ENCODE data around the gene SDC3. TPM values are rescaled to one million over a fixed set of nuclear protein-coding genes. Genes with fewer than 3 reads are reported as not detected.

SDC3 gene
- total RNA-seq (4.4 and 4.6 TPM in 2 replicates), polyA plus RNA-seq (0.10 and 0.30 TPM in 2 replicates), polyA minus RNA-seq (1.00 and 2.0 TPM in 2 replicates)
- total RNA-seq (2013): 0.86 TPM

GRCh38 chr1:30908696-30909364 lies at the start of gene SDC3:
SDC3 (minus strand) TSS chr1:30908758; CDS start chr1:30908586, 172 bp downstream.
- TF ChIP-seq CTCF (IDR thresholded peaks at IDR 0.05): no peak
- TF ChIP-seq EZH2 (IDR thresholded peaks at IDR 0.05; ENCODE audit: borderline replicate concordance, insufficient read depth, low read depth, low read length, poor library complexity, severe bottlenecking): no peak
- Mint-ChIP-seq H3K4me3 (peak within 1 kb of the TSS; percentile 92), H3K27me3 (peaks cover 46% of the 10 kb centered on the region), H3K9me3 (ENCODE audit: insufficient read depth) (no peaks in the 10 kb centered on the region), H3K4me1 (peaks cover 29% of the 10 kb centered on the region), H3K27ac (peak within 1 kb of the TSS; percentile 74)
- ChIA-PET POLR2A (interaction anchor here (1.0 kb wide), 1 partner anchor 108 kb away, joined by 3 read pairs; no protein-coding TSS in a partner anchor), CTCF (interaction anchor here (1.4 to 8.6 kb wide), 4 partner anchors 105 to 189 kb away, joined by 5 to 337 read pairs (median 120); no protein-coding TSS in a partner anchor)
- Histone ChIP-seq H3K4me1 (ENCODE audit: control insufficient read depth in 2 of 2, insufficient read depth in 2 of 2, low read length in 2 of 2) (peaks cover 30 to 31% of the 10 kb centered on the region in 2 donors), H3K4me2 (replicated peaks; ENCODE audit: low read depth, low read length, poor library complexity, severe bottlenecking) (peak within 1 kb of the TSS; percentile 92), H3K79me2 (ENCODE audit: control insufficient read depth, insufficient read depth, low read length) (no peaks in the 10 kb centered on the region), H3K9ac (ENCODE audit: low read length) (peak within 1 kb of the TSS; percentile 61), H3K27ac (ENCODE audit: low read length in 2 of 2) (no peak within 1 kb of the TSS), H4K20me1 (ENCODE audit: control insufficient read depth, insufficient read depth, low read length, poor library complexity, severe bottlenecking) (no peaks in the 10 kb centered on the region), H3K36me3 (replicated peaks in 1 of 2; ENCODE audit: control extremely low read depth in 1 of 2, control insufficient read depth in 1 of 2, extremely low read depth in 1 of 2, insufficient read depth in 2 of 2, low read length in 1 of 2) (no peaks in the 10 kb centered on the region), H2AFZ (ENCODE audit: insufficient read depth, low read depth, low read length, poor library complexity, severe bottlenecking) (peak within 1 kb of the TSS; percentile 68), H3K9me3 (ENCODE audit: control extremely low read depth in 1 of 3, control insufficient read depth in 2 of 3, insufficient read depth in 1 of 3, low read length in 2 of 3) (peaks cover 0 to 14% (median 0%) of the 10 kb centered on the region in 3 donors), H3K4me3 (ENCODE audit: control extremely low read depth in 1 of 5, extremely low read depth in 1 of 5, insufficient read depth in 1 of 5, low read depth in 2 of 5, low read length in 4 of 5) (peak within 1 kb of the TSS in 4 of 5 experiments; percentile 19 to 58 (median 48)), H3K27me3 (replicated peaks in 1 of 4; ENCODE audit: control extremely low read depth in 1 of 4, control insufficient read depth in 3 of 4, insufficient read depth in 4 of 4, low read length in 3 of 4) (peaks cover 0 to 53% (median 20%) of the 10 kb centered on the region in 4 experiments)
- peak; percentile 46 for DNase-seq
- peak; percentile 60 for ATAC-seq (ENCODE audit: low read depth)
- WGBS (ENCODE audit: insufficient coverage): 5% methylated on average over 67 of the region's 68 CpGs
- intact Hi-C loops (cut with micrococcal nuclease): loop anchor here (10.0 kb wide), 1 partner anchor 54 kb away; no protein-coding TSS in a partner anchor

Data from B cell (primary cell).